Measurements from ENCODE around the gene AOAH. TPM values are rescaled to one million over a fixed set of nuclear protein-coding genes. Genes with fewer than 3 reads are reported as not detected.
"Not testable (repeated sequence)": the region's sequence is repeated elsewhere in the genome, so short reads cannot be mapped to it uniquely, and the experiment has no call there.

The AOAH gene
- total RNA-seq, 6 experiments from 2014 or later = not detected

GRCh38 chr7:36723291-36723690 lies 1.0 kb downstream of the AOAH start:
- H3K4me3 Mint-ChIP-seq = no peak overlapping the region
- H3K4me1 Mint-ChIP-seq (ENCODE audit: low read depth) = no peaks in the 10 kb centered on the region
- H3K9me3 Mint-ChIP-seq = peaks cover 48% of the 10 kb centered on the region
- no peak for DNase-seq
- TF ChIP-seq CTCF (IDR thresholded peaks at IDR 0.05) = no peak
- H3K36me3 Mint-ChIP-seq (ENCODE audit: low read depth) = no peaks in the 10 kb centered on the region
- no peak overlapping the region for H3K27ac Mint-ChIP-seq
- peaks cover 2% of the 10 kb centered on the region; the same call in 1 of the 2 replicates for H3K27me3 Mint-ChIP-seq (ENCODE audit: insufficient read depth)

GRCh38 chr7:36719083-36719632 lies 5.1 kb downstream of the AOAH start:
- Mint-ChIP-seq H3K27ac (no peak overlapping the region), H3K27me3 (ENCODE audit: insufficient read depth) (no peaks in the 10 kb centered on the region), H3K9me3 (peaks cover 38% of the 10 kb centered on the region), H3K4me1 (ENCODE audit: low read depth) (no peaks in the 10 kb centered on the region), H3K4me3 (no peak overlapping the region), H3K36me3 (ENCODE audit: low read depth) (no peaks in the 10 kb centered on the region)
- no peak for DNase-seq
- TF ChIP-seq CTCF (IDR thresholded peaks at IDR 0.05) = no peak

GRCh38 chr7:36717586-36717985 lies 6.7 kb downstream of the AOAH start:
- Mint-ChIP-seq H3K9me3 (peaks cover 37% of the 10 kb centered on the region), H3K36me3 (ENCODE audit: low read depth) (no peaks in the 10 kb centered on the region), H3K27ac (no peak overlapping the region), H3K4me3 (no peak overlapping the region), H3K27me3 (ENCODE audit: insufficient read depth) (no peaks in the 10 kb centered on the region), H3K4me1 (ENCODE audit: low read depth) (no peaks in the 10 kb centered on the region)
- no peak for DNase-seq
- TF ChIP-seq CTCF (IDR thresholded peaks at IDR 0.05) = no peak

GRCh38 chr7:36716802-36717201 lies 7.5 kb downstream of the AOAH start:
- not testable (repeated sequence) for H3K4me1 Mint-ChIP-seq (ENCODE audit: low read depth); H3K4me3 Mint-ChIP-seq; H3K36me3 Mint-ChIP-seq (ENCODE audit: low read depth); DNase-seq; H3K27me3 Mint-ChIP-seq (ENCODE audit: insufficient read depth); H3K27ac Mint-ChIP-seq
- H3K9me3 Mint-ChIP-seq = peaks cover 39% of the 10 kb centered on the region

- H3K4me1 Mint-ChIP-seq (ENCODE audit: low read depth) = no peaks in the 10 kb centered on the region
- no peaks in the 10 kb centered on the region for H3K36me3 Mint-ChIP-seq (ENCODE audit: low read depth)
- H3K27ac Mint-ChIP-seq = no peak overlapping the region
- no peak for DNase-seq
- no peaks in the 10 kb centered on the region; the same call in 1 of the 2 replicates for H3K27me3 Mint-ChIP-seq (ENCODE audit: insufficient read depth)
- peaks cover 26% of the 10 kb centered on the region for H3K9me3 Mint-ChIP-seq
- no peak overlapping the region for H3K4me3 Mint-ChIP-seq
- no peak for TF ChIP-seq CTCF (IDR thresholded peaks at IDR 0.05)
These were observed 12.3 kb downstream of the AOAH start for GRCh38 chr7:36712015-36712414.

- H3K4me3 Mint-ChIP-seq = no peak overlapping the region
- no peaks in the 10 kb centered on the region for H3K4me1 Mint-ChIP-seq (ENCODE audit: low read depth)
- peaks cover 22% of the 10 kb centered on the region for H3K9me3 Mint-ChIP-seq
- H3K27ac Mint-ChIP-seq = no peak overlapping the region
- H3K27me3 Mint-ChIP-seq (ENCODE audit: insufficient read depth) = no peaks in the 10 kb centered on the region; the same call in 1 of the 2 replicates
- no peaks in the 10 kb centered on the region for H3K36me3 Mint-ChIP-seq (ENCODE audit: low read depth)
- no peak for TF ChIP-seq CTCF (IDR thresholded peaks at IDR 0.05)
- DNase-seq = no peak
These were observed 13.0 kb downstream of the AOAH start for GRCh38 chr7:36711256-36711655.

All from HFFc6 (cell line).